B cell (primary cell): ENCODE results near the gene TLK1.

Experiments
- CTCF ChIP-seq: fragments of 200-600 bp; IDR thresholded peaks from one replicate; pipeline ENCODE4 v1.8.0; 2022; ENCODE audit warnings: antibody characterized with exemption, mild to moderate bottlenecking
- EZH2 ChIP-seq: IDR thresholded peaks from 2 replicates; pipeline ENCODE4 v1.6.1; 2012; ENCODE audit warnings: borderline replicate concordance, low read depth, mild to moderate bottlenecking, moderate library complexity, low read length; ENCODE audit not compliant: insufficient read depth, poor library complexity, severe bottlenecking

DNA sequence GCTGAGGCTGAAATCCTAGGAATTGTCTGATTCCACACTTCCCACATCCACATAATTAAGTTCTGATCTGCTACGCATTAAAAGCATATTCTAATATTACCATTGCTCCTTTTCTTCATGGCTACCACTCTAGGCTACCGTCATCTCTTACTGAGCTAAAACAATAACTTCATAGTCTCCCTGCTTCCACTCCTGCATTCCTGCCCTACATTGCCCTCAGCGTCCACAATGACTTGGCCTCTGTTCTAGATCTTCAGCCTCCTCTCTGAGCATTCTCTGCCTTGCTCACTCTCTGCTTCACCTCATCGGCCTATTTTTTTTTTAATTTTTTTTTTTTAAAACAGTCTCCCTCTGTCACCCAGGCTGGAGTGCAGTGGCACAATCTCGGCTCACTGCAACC lies 15.8 kb upstream of the TLK1 start:
- TF ChIP-seq CTCF = no peak
- TF ChIP-seq EZH2 = no peak
